ENCODE data around the gene TACR2.

- TF ChIP-seq ZNF878 (CRISPR knock-in tag; IDR thresholded peaks at IDR 0.05) (no peak), CTCF (CRISPR knock-in tag; IDR thresholded peaks at IDR 0.05) (no peak), ZBTB2 (CRISPR knock-in tag; IDR thresholded peaks at IDR 0.05; ENCODE audit: low read depth) (no peak), JUND (CRISPR knock-in tag; IDR thresholded peaks at IDR 0.05) (no peak)
These were observed at the start of gene TACR2 for GRCh38 chr10:69416695-69417094.

All from HepG2 (cell line).